OCI-LY3 (cell line): ENCODE data around the gene RNF4.

Source experiments
- H2AFZ ChIP-seq: fragments of 200-600, 300-600 bp; shearing (Covaris generic); 2 replicates; pipeline ENCODE4 v1.6.0; 2014; ENCODE audit warnings: antibody characterized with exemption, low read depth, low read length
- H3K27ac ChIP-seq: fragments of 200-600, 300-600 bp; sonication (generic); 2 replicates; pipeline ENCODE4 v1.5.1; 2014; ENCODE audit warnings: mild to moderate bottlenecking, low read length, moderate library complexity, mixed read lengths
- H3K27me3 ChIP-seq: fragments of 200-600, 300-600 bp; sonication (generic); 2 replicates; pipeline ENCODE4 v1.6.1; 2014; ENCODE audit warnings: low read depth, low read length, mixed read lengths
- H3K36me3 ChIP-seq: fragments of 200-600, 300-600 bp; sonication (generic); replicated peaks from 2 replicates; pipeline ENCODE3; 2014; ENCODE audit warnings: low read depth, low read length, mixed read lengths
- H3K4me1 ChIP-seq: fragments of 300-600, 200-600 bp; sonication (generic); 2 replicates; pipeline ENCODE4 v1.6.1; 2014; ENCODE audit warnings: low read length, mixed read lengths
- H3K4me2 ChIP-seq: fragments of 200-600, 300-600 bp; sonication (generic); 2 replicates; pipeline ENCODE4 v1.6.1; 2014; ENCODE audit warnings: low read length, mixed read lengths
- H3K4me3 ChIP-seq: fragments of 300-600, 200-600 bp; sonication (generic); 2 replicates; pipeline ENCODE4 v1.5.1; 2014; ENCODE audit warnings: antibody characterized with exemption, mild to moderate bottlenecking, low read length, moderate library complexity
- H3K79me2 ChIP-seq: fragments of 300-600, 200-600 bp; shearing (Covaris generic); 2 replicates; pipeline ENCODE4 v1.6.1; 2014; ENCODE audit warnings: mild to moderate bottlenecking, low read length, mixed read lengths
- H3K9ac ChIP-seq: fragments of 300-600, 200-600 bp; shearing (Covaris generic); 2 replicates; pipeline ENCODE4 v1.6.0; 2014; ENCODE audit warnings: mild to moderate bottlenecking, low read length, moderate library complexity
- H3K9me3 ChIP-seq: fragments of 200-600, 300-600 bp; shearing (Covaris generic); 2 replicates; pipeline ENCODE4 v1.6.1; 2014; ENCODE audit warnings: low read length, mixed read lengths; ENCODE audit not compliant: insufficient read depth
- H4K20me1 ChIP-seq: fragments of 200-600, 300-600 bp; sonication (generic); 2 replicates; pipeline ENCODE4 v1.6.1; 2016; ENCODE audit warnings: low read length, mixed read lengths; ENCODE audit not compliant: insufficient read depth
- CTCF ChIP-seq: fragments of 200-600, 300-600 bp; sonication (generic); IDR thresholded peaks from 2 replicates; pipeline ENCODE4 v1.5.1; 2014; ENCODE audit warnings: antibody characterized with exemption, low read length, low read depth
- EZH2phosphoT487 ChIP-seq: fragments of 200-600 bp; shearing (Covaris generic); IDR thresholded peaks from 2 replicates; pipeline ENCODE4 v1.6.1; 2018; ENCODE audit warnings: antibody characterized with exemption, mixed run types, low read depth

Gene RNF4

DNA sequence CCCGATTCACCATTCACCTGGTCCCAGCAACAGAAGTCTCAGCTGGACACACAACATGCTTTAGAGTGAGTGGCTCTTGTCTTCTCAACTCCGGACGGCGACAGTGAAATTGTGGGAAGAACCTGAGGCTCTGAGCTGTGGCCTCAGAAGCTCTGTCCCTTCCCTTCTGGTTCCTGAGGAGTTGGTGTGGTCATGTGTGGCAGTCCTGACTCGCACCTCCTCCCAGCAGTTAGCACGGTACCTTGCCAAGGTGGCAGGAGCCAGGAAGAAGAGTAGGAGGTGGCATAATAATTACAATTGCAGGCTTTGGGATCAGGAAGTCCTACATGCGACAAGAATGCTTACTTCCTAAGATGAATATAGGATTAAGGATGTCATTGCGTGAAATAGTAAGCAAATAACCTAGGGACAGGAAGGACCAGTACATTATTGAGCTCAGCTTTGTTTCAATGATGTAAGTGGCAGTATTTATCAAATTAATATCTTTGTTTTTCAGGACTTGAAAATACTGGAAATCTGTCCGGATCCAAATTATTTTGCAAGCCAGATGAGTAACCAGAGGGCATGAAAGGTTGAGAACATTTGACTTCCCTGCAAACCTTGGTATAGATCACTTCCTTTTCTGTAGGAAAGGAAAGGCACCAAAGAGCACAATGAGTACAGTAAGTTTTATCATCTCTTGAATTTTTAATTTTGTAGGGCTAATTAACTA, 21.1 kb downstream of the RNF4 start:
- no peak overlapping the region for H3K9ac ChIP-seq
- no peaks in the 10 kb centered on the region for H3K9me3 ChIP-seq
- peaks cover 87% of the 10 kb centered on the region for H4K20me1 ChIP-seq
- H3K27ac ChIP-seq, result no peak overlapping the region
- TF ChIP-seq EZH2phosphoT487, result no peak
- no peak for TF ChIP-seq CTCF
- H3K4me3 ChIP-seq, result no peak overlapping the region
- H3K4me1 ChIP-seq, result peaks cover 32% of the 10 kb centered on the region
- H3K36me3 ChIP-seq, result peaks cover 47% of the 10 kb centered on the region
- H3K4me2 ChIP-seq, result no peak overlapping the region
- H3K79me2 ChIP-seq, result peaks cover 91% of the 10 kb centered on the region
- no peaks in the 10 kb centered on the region for H3K27me3 ChIP-seq
- no peak overlapping the region for H2AFZ ChIP-seq

GRCh38 chr4:2492970-2493369, 24.1 kb downstream of the RNF4 start:
- Histone ChIP-seq H3K4me2 (no peak overlapping the region), H3K27ac (no peak overlapping the region), H4K20me1 (peaks cover 88% of the 10 kb centered on the region), H3K79me2 (peaks cover 85% of the 10 kb centered on the region), H3K9ac (no peak overlapping the region), H3K4me3 (no peak overlapping the region), H3K27me3 (no peaks in the 10 kb centered on the region), H3K9me3 (no peaks in the 10 kb centered on the region), H3K36me3 (peaks cover 58% of the 10 kb centered on the region), H3K4me1 (peaks cover 31% of the 10 kb centered on the region), H2AFZ (no peak overlapping the region)
- TF ChIP-seq CTCF, result no peak
- TF ChIP-seq EZH2phosphoT487, result no peak

DNA sequence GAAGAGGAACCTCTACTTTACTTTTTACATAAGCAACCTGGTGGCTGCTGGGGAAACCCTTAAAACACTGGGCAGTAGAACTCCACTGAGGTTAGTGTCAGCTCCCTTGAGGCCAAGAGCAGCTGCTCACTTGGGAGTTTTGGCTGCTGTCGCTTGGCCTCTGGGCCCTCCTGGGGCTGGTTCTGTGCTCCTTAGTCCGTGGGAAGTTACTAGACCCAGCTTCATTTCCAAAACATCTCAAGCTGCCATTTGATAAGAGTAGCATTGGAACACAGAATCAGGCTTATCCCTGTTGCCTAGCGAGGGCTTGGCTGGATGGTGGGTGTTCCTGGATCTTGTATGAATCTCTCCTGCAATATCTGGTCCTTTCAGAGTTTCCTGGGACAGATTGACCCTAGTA, 26.1 kb downstream of the RNF4 start:
- H3K4me2 ChIP-seq, result no peak overlapping the region
- TF ChIP-seq CTCF (no peak), EZH2phosphoT487 (no peak)
- no peaks in the 10 kb centered on the region for H3K9me3 ChIP-seq
- H3K27me3 ChIP-seq, result no peaks in the 10 kb centered on the region
- no peak overlapping the region for H2AFZ ChIP-seq
- peak overlapping the region; percentile 39; the same call in 1 of the 2 replicates for H3K27ac ChIP-seq
- no peak overlapping the region for H3K4me3 ChIP-seq
- H3K36me3 ChIP-seq, result peaks cover 47% of the 10 kb centered on the region
- H3K9ac ChIP-seq, result no peak overlapping the region
- H4K20me1 ChIP-seq, result peaks cover 84% of the 10 kb centered on the region
- H3K4me1 ChIP-seq, result peaks cover 32% of the 10 kb centered on the region
- peaks cover 76% of the 10 kb centered on the region for H3K79me2 ChIP-seq

DNA sequence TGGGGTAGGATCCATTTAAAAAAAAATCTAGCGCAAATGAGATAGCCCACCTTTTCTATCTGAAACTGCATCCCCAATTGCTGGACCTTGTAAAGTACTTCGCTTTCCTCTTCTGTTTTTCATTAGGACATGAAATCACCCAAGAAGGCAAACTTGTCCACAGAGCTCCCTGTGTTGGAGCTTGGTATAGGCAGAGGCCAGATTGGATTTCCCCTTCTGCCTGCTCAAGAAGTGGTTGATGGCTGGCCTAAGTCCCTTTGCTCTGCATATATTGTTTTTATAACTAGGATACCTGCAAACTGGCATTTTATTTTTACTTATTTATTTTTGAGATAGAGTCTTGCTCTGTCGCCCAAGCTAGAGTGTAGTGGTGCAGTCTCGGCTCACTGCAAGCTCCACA, 28.4 kb downstream of the RNF4 start:
- no peak overlapping the region for H2AFZ ChIP-seq
- H3K4me2 ChIP-seq, result peak overlapping the region; percentile 34
- peaks cover 77% of the 10 kb centered on the region for H4K20me1 ChIP-seq
- peaks cover 32% of the 10 kb centered on the region for H3K4me1 ChIP-seq
- H3K4me3 ChIP-seq, result no peak overlapping the region
- TF ChIP-seq CTCF (no peak), EZH2phosphoT487 (no peak)
- peaks cover 54% of the 10 kb centered on the region for H3K36me3 ChIP-seq
- H3K27me3 ChIP-seq, result no peaks in the 10 kb centered on the region
- H3K27ac ChIP-seq, result peak overlapping the region; percentile 48
- H3K9ac ChIP-seq, result no peak overlapping the region
- no peaks in the 10 kb centered on the region for H3K9me3 ChIP-seq
- peaks cover 68% of the 10 kb centered on the region for H3K79me2 ChIP-seq
